ENCODE data around the gene CAPZB.

GRCh38 chr1:19453741-19454201, 31.6 kb downstream of the CAPZB start:
- no peak for TF ChIP-seq POLR2A (IDR thresholded peaks at IDR 0.05)
- no peak for TF ChIP-seq CTCF (IDR thresholded peaks at IDR 0.05)

Measured in lower leg skin (tissue), 3 donors.